K562 (cell line): ENCODE measurements around the gene B3GAT2. TPM values are rescaled to one million over a fixed set of nuclear protein-coding genes. Genes with fewer than 3 reads are reported as not detected.
A peak's percentile ranks its signal among the peaks of the same experiment; 100 is the strongest.

Source experiments
- ATAC-seq: fragments of 200-7000 bp; cut with Tn5 transposase; 3 replicates; pipeline ENCODE4 v1.9.1; 2020; ENCODE audit warnings: moderate library complexity
- BruUV-seq: library from RNA; stranded (reverse); fragments of 400-500 nt; replicated peaks from 2 replicates; lab custom pipeline; 2021; lab: Mats Ljungman, UMichigan
- CTCF ChIA-PET: fragments of 300-600 bp; formaldehyde crosslinking; extraction: SDS; loops from one replicate; lab custom pipeline; 2021; ENCODE audit warnings: low intra/inter-chr PET ratio; lab: Yijun Ruan, JAX
- POLR2A ChIA-PET: fragments of 300-600, 350-650 bp; sonication (Branson Sonifier 250); formaldehyde crosslinking; extraction: SDS; loops from one replicate; lab custom pipeline; 2021; ENCODE audit warnings: antibody characterized with exemption, inconsistent platforms; lab: Yijun Ruan, JAX
- DNase-seq, 4 experiments: peaks; one replicate each; pipeline versions ENCODE4 v3.0.0 to v3.0.0-alpha.2; 2011 to 2018; ENCODE audit warnings: low spot score in 3 of 4, mixed read lengths in 3 of 4; ENCODE audit errors: extremely low read depth in 1 of 4
- FAIRE-seq: peaks from 2 replicates; lab custom pipeline; 2011; peaks lifted over from hg19 to GRCh38; lab: Jason Lieb, UNC
- H2AFZ ChIP-seq: 2 replicates; pipeline ENCODE4 v1.6.0; 2011; ENCODE audit warnings: low read depth, low read length, control low read depth, inconsistent platforms
- H3K27ac ChIP-seq: fragments of 200-600 bp; 3 replicates; pipeline ENCODE4 v1.8.0; 2011; ENCODE audit warnings: low read depth, mild to moderate bottlenecking, control low read depth, inconsistent platforms, low read length, moderate library complexity, mixed read lengths; ENCODE audit errors: extremely low read depth
- H3K27me3 ChIP-seq, 2 experiments: fragments of 300-600 bp in 1 of 2; 2 replicates in 1 of 2; 3 replicates in 1 of 2; pipeline versions ENCODE4 v1.6.0 to v1.8.0; 2011; ENCODE audit warnings: inconsistent platforms in 2 of 2, low read length in 2 of 2, mild to moderate bottlenecking in 1 of 2, mixed read lengths in 1 of 2, moderate library complexity in 1 of 2; ENCODE audit not compliant: control insufficient read depth in 2 of 2, insufficient read depth in 2 of 2
- H3K36me3 ChIP-seq: fragments of 300-600 bp; 3 replicates; pipeline ENCODE4 v1.8.0; 2011; ENCODE audit warnings: mild to moderate bottlenecking, low read length, inconsistent platforms; ENCODE audit not compliant: control insufficient read depth, insufficient read depth
- H3K4me1 ChIP-seq, 2 experiments: fragments of 200-600 bp in 1 of 2; replicated peaks in 1 of 2; 2 replicates in 1 of 2; 3 replicates in 1 of 2; pipeline versions ENCODE4 v1.5.1 to v1.8.0; 2011; ENCODE audit warnings: inconsistent platforms in 2 of 2, low read length in 2 of 2, mild to moderate bottlenecking in 1 of 2, mixed read lengths in 1 of 2, moderate library complexity in 1 of 2; ENCODE audit not compliant: control insufficient read depth in 2 of 2, insufficient read depth in 2 of 2
- H3K4me2 ChIP-seq: 2 replicates; pipeline ENCODE4 v1.6.1; 2011; ENCODE audit warnings: low read length, control low read depth, inconsistent platforms, mixed read lengths; ENCODE audit not compliant: insufficient read depth
- H3K4me3 ChIP-seq: fragments of 200-600 bp; sonication (generic), shearing (Covaris generic); 2 replicates; pipeline ENCODE4 v1.5.1; 2016; ENCODE audit warnings: control low read depth, inconsistent platforms
- H3K79me2 ChIP-seq: fragments of 200-600 bp; 3 replicates; pipeline ENCODE4 v1.8.0; 2011; ENCODE audit warnings: low read length, inconsistent platforms; ENCODE audit not compliant: control insufficient read depth, insufficient read depth
- H3K9ac ChIP-seq, 2 experiments: 2 replicates each; pipeline versions ENCODE4 v1.6.0 to v1.6.1; 2011; ENCODE audit warnings: low read depth in 2 of 2, low read length in 2 of 2, control low read depth in 1 of 2, inconsistent platforms in 1 of 2, mild to moderate bottlenecking in 1 of 2, mixed read lengths in 1 of 2; ENCODE audit not compliant: insufficient read depth in 1 of 2
- H3K9me1 ChIP-seq: one replicate; pipeline ENCODE4 v1.6.0; 2011; ENCODE audit warnings: inconsistent platforms, mild to moderate bottlenecking, low read length, moderate library complexity; ENCODE audit not compliant: control insufficient read depth, insufficient read depth
- H3K9me3 ChIP-seq: replicated peaks from 2 replicates; pipeline ENCODE4 v1.5.1; 2011; ENCODE audit warnings: low read depth, low read length, inconsistent platforms; ENCODE audit not compliant: control insufficient read depth, insufficient read depth
- H4K20me1 ChIP-seq: replicated peaks from 2 replicates; pipeline ENCODE4 v1.6.1; 2011; ENCODE audit warnings: low read length, inconsistent platforms, mixed read lengths; ENCODE audit not compliant: control insufficient read depth, insufficient read depth
- ATF3 ChIP-seq, 2 experiments: fragments of 450-650 bp in 1 of 2; sonication (generic) in 1 of 2; formaldehyde crosslinking in 1 of 2; IDR thresholded peaks in 1 of 2; conservative IDR thresholded peaks in 1 of 2; 2 replicates each; pipeline versions ENCODE4 v1.6.1 to v1.8.1; 2016 to 2023; ENCODE audit warnings: mild to moderate bottlenecking in 2 of 2, moderate library complexity in 2 of 2, inconsistent platforms in 1 of 2, missing genetic modification reagents in 1 of 2
- CTBP1 ChIP-seq: fragments of 450-650 bp; IDR thresholded peaks from 2 replicates; pipeline ENCODE4 v1.6.1; 2016; ENCODE audit warnings: borderline replicate concordance
- PHF8 ChIP-seq: fragments of 200-600 bp; sonication (generic); IDR thresholded peaks from 2 replicates; pipeline ENCODE4 v1.6.1; 2012; ENCODE audit warnings: mixed run types, mild to moderate bottlenecking, inconsistent platforms, low read length, moderate library complexity, borderline replicate concordance
- PREB ChIP-seq: sonication (generic); formaldehyde crosslinking; IDR thresholded peaks from 2 replicates; pipeline ENCODE4 v1.8.1; 2023; ENCODE audit warnings: mild to moderate bottlenecking, missing genetic modification reagents
- VEZF1 ChIP-seq: fragments of 200-800 bp; sonication (Bioruptor generic); IDR thresholded peaks from 2 replicates; pipeline ENCODE4 v1.6.1; 2017; ENCODE audit warnings: missing genetic modification characterization, missing compliant biosample characterization
- ZNF589 ChIP-seq: fragments of 200-800 bp; sonication (Bioruptor generic); IDR thresholded peaks from 2 replicates; pipeline ENCODE4 v1.6.1; 2016; ENCODE audit warnings: low read depth, missing genetic modification characterization, missing compliant biosample characterization
- WGBS: fragments of 100-300 bp; shearing (Covaris generic); methylation state at CpG from one replicate; pipeline ENCODE4 v1.1.6; 2016; ENCODE audit warnings: low coverage, mixed read lengths; ENCODE audit not compliant: insufficient coverage; ENCODE audit errors: missing lambda C conversion rate; 5-methylcytosine and 5-hydroxymethylcytosine counted together
- in situ Hi-C: fragments of 300-500 bp; cut with MboI; formaldehyde crosslinking; loops from 4 replicates; pipeline ENCODE4 v1.15.0; 2018; ENCODE audit warnings: inconsistent platforms, mixed read lengths
- intact Hi-C: fragments of 100-400 bp; cut with micrococcal nuclease; formaldehyde crosslinking; loops from 2 replicates; pipeline ENCODE4 v1.14.2; 2022
- polyA plus RNA-seq, 8 experiments: library from polyadenylated mRNA; depleted of rRNA in 4 of 8; stranded (reverse) in 5 of 8; unstranded in 3 of 8; fragments of >200 nt; fragmentation: Nextera tagmentation in 2 of 8; fragmentation: Illumina TruSeq in 1 of 8; extraction: Ambion mirVana in 2 of 8; extraction: Trizol in 1 of 8; gene quantifications; 2 replicates each; pipeline versions ENCODE4 v1.2.1 to v1.2.3, GENCODE V29; 2011 to 2014; ENCODE audit warnings: inconsistent platforms in 1 of 8, missing spikeins in 1 of 8
- total RNA-seq, 7 experiments: library from RNA; depleted of rRNA in 6 of 7; stranded (reverse); fragments of >200 nt in 6 of 7; fragmentation: Illumina TruSeq in 2 of 7; extraction: Trizol in 2 of 7; gene quantifications; 2 replicates each; pipeline versions ENCODE4 v1.2.1 to v1.2.3, GENCODE V29; 2011 to 2021; ENCODE audit warnings: low replicate concordance in 1 of 7

The B3GAT2 gene
- total and polyA plus RNA-seq, 9 of the 15 experiments (the other 6 are each of a cell fraction or from before 2014, with no cell fraction given), result 0.01 to 0.43 (median 0.04) TPM; not detected in 4

GRCh38 chr6:70839286-70840266 lies 117.3 kb downstream of the B3GAT2 start (continued):
- peak; percentile 40 for TF ChIP-seq VEZF1 (CRISPR knock-in tag)
- TF ChIP-seq ZNF589, result peak; percentile 38; the same call in 1 of the 2 replicates
- peak; percentile 51; the same call in 1 of the 2 replicates for TF ChIP-seq ATF3 (IDR thresholded peaks at IDR 0.05)
- no peak for TF ChIP-seq ATF3 (CRISPR knock-in tag; conservative IDR thresholded peaks at IDR 0.05)
- TF ChIP-seq CTBP1, result 0 out of 2 replicates have a peak, but pooled peaks have one; percentile 13

- Histone ChIP-seq H3K9ac (no peak overlapping the region), H3K9me1 (no peaks in the 10 kb centered on the region), H3K27me3 (no peaks in the 10 kb centered on the region), H3K9me3 (no peaks in the 10 kb centered on the region), H3K36me3 (no peaks in the 10 kb centered on the region)
- no peak for DNase-seq
- CTCF ChIA-PET, result no interaction called here
- FAIRE-seq, result no peak
- 23% methylated on average over 2 of the region's 2 CpGs for WGBS
- in situ Hi-C loops, result no loop called here
- POLR2A ChIA-PET, result interaction anchor here (0.7 kb wide), 1 partner anchor 18 kb away, joined by 3 read pairs; no protein-coding TSS in a partner anchor
- no peak; the same call in 2 of the 3 replicates for ATAC-seq
- TF ChIP-seq PHF8 (0 out of 2 replicates have a peak, but pooled peaks have one; percentile 13), PREB (CRISPR knock-in tag) (no peak)
- TF ChIP-seq, all 486 proteins: peak for 1
- H3K4me3 ChIP-seq, result no peak overlapping the region
- no peak overlapping the region for H3K27ac ChIP-seq
- peaks cover 2% of the 10 kb centered on the region; the same call in 1 of the 2 replicates for H4K20me1 ChIP-seq
- BruUV-seq, result no TSS peak
- no peaks in the 10 kb centered on the region for H3K79me2 ChIP-seq
- peaks cover 0 to 6% of the 10 kb centered on the region in 2 experiments; a peak in 2 of 5 replicates for H3K4me1 ChIP-seq
- H3K4me2 ChIP-seq, result no peak overlapping the region
- intact Hi-C loops, result no loop called here
- no peak overlapping the region for H2AFZ ChIP-seq
Observed at GRCh38 chr6:70838907-70839285, 118.0 kb downstream of the B3GAT2 start.
